GM12865 (cell line): ENCODE measurements around the gene CIB2.

ENCODE experiments used
- DNase-seq: peaks from one replicate; pipeline ENCODE4 v3.0.0; 2010; ENCODE audit warnings: low read depth
- H3K4me3 ChIP-seq: 2 replicates; pipeline ENCODE4 v1.5.1; 2011; ENCODE audit warnings: mild to moderate bottlenecking, low read depth, low read length, control low read depth
- CTCF ChIP-seq: IDR thresholded peaks from 2 replicates; pipeline ENCODE4 v1.5.1; 2011; ENCODE audit warnings: low read length, control low read depth, low read depth, inconsistent platforms; ENCODE audit not compliant: insufficient read depth; ENCODE audit errors: missing control alignments

CIB2 gene

GRCh38 chr15:78139578-78139977 is 8.3 kb upstream of the CIB2 start:
- no peak overlapping the region for H3K4me3 ChIP-seq
- no peak for DNase-seq
- no peak for TF ChIP-seq CTCF

- TF ChIP-seq CTCF, result no peak
- no peak for DNase-seq
- no peak overlapping the region for H3K4me3 ChIP-seq
These were observed 2.6 kb upstream of the CIB2 start for GRCh38 chr15:78133801-78134200.

- TF ChIP-seq CTCF, result no peak
- no peak overlapping the region for H3K4me3 ChIP-seq
- peak; percentile 67 for DNase-seq
These were observed 565 bp downstream of the CIB2 start for GRCh38 chr15:78130466-78131294.

GRCh38 chr15:78129751-78130287 is 1.4 kb downstream of the CIB2 start:
- no peak for DNase-seq
- no peak overlapping the region for H3K4me3 ChIP-seq
- no peak for TF ChIP-seq CTCF

- H3K4me3 ChIP-seq, result no peak overlapping the region
- DNase-seq, result no peak
- TF ChIP-seq CTCF, result no peak
These were observed 2.0 kb downstream of the CIB2 start for GRCh38 chr15:78129077-78129750.

GRCh38 chr15:78127882-78128281 is 3.4 kb downstream of the CIB2 start:
- no peak for DNase-seq
- no peak for TF ChIP-seq CTCF
- H3K4me3 ChIP-seq, result no peak overlapping the region
